ENCODE data around the gene LRMDA.

- TF ChIP-seq CTCF (IDR thresholded peaks at IDR 0.05) (no peak), POLR2A (IDR thresholded peaks at IDR 0.05) (no peak)
Measured at GRCh38 chr10:75572478-75572877, 141.1 kb downstream of the LRMDA start.
